ENCODE measurements around the gene CYP1A2.
A peak's percentile ranks its signal among the peaks of the same experiment; 100 is the strongest.

CYP1A2 gene

GRCh38 chr15:74788683-74789151, 40.1 kb downstream of the CYP1A2 start:
- DNase-seq (ENCODE audit: low spot score), result peak; percentile 78
- in situ Hi-C loops (cut with MboI; ENCODE audit: low pct_unique_long_range_greater_than_20kb, low sequenced_read_pairs, unreplicated experiment), result no loop called here
- TF ChIP-seq CTCF (IDR thresholded peaks at IDR 0.05; ENCODE audit: extremely low read depth, insufficient read depth, missing control alignments), result no peak

DNA sequence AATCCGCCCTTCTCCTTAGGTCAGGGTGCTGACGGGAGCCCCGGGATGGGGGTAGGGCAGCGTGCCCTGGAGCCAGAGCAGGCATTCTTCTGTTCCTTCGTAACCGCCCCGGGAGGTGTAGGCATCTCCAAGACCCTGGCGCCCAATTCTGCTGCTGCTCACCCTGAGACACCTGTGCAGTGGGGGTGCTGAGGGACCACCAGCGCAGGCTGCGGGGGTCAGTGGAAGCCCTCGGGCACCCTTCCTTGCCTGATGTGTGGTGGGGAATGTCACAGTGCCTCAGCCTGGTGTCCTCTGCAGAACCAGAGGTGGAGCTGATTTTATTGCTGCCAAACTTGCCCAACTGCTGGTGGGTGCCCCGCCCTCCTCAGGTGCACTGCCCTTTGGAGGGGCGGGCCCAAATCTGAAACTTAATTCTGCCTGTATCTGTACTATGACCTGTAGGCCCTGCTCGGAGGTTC, 40.6 kb downstream of the CYP1A2 start:
- in situ Hi-C loops (cut with MboI; ENCODE audit: low pct_unique_long_range_greater_than_20kb, low sequenced_read_pairs, unreplicated experiment), result no loop called here
- no peak for TF ChIP-seq CTCF (IDR thresholded peaks at IDR 0.05; ENCODE audit: extremely low read depth, insufficient read depth, missing control alignments)
- no peak for DNase-seq (ENCODE audit: low spot score)

GRCh38 chr15:74789741-74790079, 41.1 kb downstream of the CYP1A2 start:
- no peak for DNase-seq (ENCODE audit: low spot score)
- in situ Hi-C loops (cut with MboI; ENCODE audit: low pct_unique_long_range_greater_than_20kb, low sequenced_read_pairs, unreplicated experiment), result no loop called here
- no peak for TF ChIP-seq CTCF (IDR thresholded peaks at IDR 0.05; ENCODE audit: extremely low read depth, insufficient read depth, missing control alignments)

DNA sequence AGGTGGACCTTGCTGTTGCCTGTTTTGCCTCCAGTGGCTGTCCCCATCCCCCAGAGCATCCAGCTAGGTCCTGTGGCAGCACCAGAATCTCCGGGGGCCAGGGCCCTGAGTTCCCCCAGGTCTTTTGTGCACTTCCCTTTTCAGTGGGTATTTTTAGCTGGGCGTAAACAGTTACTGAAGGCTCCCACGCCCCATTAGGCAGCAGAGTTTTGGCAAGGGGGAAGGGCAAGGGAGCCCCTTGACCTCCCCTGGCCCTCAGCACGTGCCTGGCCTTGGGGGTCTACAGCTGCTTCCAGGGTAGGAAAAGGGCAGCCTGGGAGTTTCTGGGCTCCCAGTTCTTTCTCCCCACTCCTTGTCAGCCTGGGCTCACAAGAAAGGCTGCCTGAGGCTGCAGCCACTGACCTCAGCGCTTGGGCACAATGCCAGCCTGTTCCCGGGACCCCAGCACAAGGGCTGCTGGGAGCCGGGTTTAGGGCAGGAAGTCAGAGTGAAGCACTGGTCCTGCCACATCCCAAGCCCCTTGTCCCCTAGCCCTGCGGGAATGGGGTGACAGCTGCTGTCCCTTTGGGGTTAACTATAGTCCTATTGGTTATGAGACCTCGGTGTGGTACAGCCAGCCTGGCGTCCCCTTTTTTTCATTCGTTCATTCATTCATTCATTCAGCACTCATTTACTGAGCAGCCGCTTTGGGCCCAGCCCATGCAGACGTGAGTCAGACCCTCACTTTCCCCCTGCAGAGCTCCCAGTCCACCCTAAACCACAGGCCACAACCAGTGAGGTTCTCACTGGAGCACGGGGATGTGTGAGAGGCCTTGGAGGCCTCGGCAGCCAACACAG, 41.7 kb downstream of the CYP1A2 start:
- in situ Hi-C loops (cut with MboI; ENCODE audit: low pct_unique_long_range_greater_than_20kb, low sequenced_read_pairs, unreplicated experiment), result no loop called here
- TF ChIP-seq CTCF (IDR thresholded peaks at IDR 0.05; ENCODE audit: extremely low read depth, insufficient read depth, missing control alignments), result no peak
- no peak for DNase-seq (ENCODE audit: low spot score)

DNA sequence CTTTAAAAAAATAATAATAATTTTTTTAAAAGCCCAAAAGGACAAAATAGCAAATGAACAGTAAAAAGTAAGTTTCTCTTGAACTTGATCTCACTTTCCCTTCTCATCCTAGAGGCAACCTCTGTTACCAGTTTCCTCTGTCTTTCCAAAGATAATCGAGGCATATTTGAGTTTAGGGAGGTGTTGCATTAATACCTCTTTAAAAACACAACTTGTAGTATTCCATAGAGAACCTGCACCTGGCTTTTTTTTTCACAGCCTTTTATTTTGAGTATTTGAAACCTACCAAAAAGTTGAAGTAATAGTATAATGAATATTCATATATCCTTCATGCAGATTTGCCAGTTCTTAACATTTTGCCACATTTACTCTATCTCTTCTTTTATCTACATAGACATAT, 42.4 kb downstream of the CYP1A2 start:
- TF ChIP-seq CTCF (IDR thresholded peaks at IDR 0.05; ENCODE audit: extremely low read depth, insufficient read depth, missing control alignments), result no peak
- in situ Hi-C loops (cut with MboI; ENCODE audit: low pct_unique_long_range_greater_than_20kb, low sequenced_read_pairs, unreplicated experiment), result no loop called here
- no peak for DNase-seq (ENCODE audit: low spot score)

DNA sequence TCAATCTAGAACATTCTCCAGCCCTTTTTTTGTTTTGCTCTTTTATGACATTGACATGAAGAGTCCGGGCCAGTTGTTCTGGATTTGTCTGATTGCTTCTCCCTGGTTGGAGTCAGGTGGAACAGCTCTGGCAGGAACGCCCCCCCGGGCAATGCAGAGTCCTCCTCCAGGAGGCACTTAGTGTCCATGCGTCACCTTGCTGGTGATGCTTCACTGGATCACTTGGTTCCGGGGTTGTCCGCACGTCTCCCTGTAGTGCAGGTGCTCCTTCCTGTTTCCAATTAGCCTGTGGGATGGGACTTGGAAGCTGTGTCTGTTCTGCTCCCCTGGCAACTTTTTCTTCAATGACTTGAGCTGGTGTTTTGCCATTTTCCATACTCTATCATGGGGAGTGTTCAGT, 43.0 kb downstream of the CYP1A2 start:
- in situ Hi-C loops (cut with MboI; ENCODE audit: low pct_unique_long_range_greater_than_20kb, low sequenced_read_pairs, unreplicated experiment), result no loop called here
- DNase-seq (ENCODE audit: low spot score), result no peak
- no peak for TF ChIP-seq CTCF (IDR thresholded peaks at IDR 0.05; ENCODE audit: extremely low read depth, insufficient read depth, missing control alignments)
